ENCODE data around the gene C1orf226.

C1orf226 gene

DNA sequence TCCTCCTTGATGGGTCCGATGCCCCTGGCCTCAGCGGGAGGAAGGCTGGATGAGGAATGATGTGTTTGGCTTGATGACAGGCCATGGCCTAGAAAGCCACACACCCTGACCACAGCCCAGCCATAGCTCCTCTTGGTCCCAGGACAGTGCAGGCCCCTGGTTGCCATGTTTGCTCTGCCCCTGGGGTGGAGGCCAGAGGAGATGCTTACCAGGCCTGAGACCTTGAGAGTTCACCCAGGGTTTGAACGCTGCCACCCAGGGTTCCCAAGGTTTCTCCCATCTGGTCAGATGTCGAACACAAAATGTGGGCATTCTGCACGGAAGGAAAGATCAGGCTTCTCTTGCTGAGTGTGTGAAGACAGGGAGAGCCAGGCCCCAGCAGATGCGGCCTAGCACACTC, 2.6 kb downstream of the C1orf226 start:
- FAIRE-seq (no peak), DNase-seq (ENCODE audit: insufficient read length, low spot score) (no peak)

DNA sequence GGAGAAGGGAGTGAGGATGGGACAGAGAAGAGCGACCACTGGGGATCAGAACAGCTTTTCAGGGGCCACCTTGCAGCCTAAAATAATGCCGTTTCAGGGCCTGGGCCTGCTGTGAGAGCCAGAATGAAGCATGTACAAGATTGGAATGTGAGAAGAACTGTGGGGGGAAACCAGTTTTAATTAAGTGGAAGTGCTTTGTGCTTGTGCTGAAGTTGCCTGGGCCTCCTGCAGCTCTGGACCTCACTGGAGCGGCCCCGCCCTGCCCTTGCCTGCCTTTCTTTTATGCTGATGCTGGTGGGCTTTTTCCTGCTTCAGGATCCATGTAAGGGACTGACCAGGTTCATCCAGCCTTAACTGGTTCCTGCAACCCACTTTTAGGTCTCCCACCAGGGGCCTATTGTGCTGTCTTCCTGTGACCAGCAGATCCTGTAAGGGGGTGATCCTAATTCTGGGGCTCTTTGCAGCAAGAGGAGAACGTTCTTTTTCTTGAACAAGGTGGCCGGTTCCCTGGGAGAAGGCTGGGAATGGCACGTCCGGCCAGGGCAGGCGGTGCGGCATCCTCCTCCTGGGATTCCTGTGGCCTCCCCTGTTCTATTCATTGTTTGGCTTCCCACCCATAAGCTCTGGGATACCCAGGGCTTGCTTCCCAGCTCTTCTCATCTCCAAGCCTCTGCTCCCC, 3.2 kb downstream of the C1orf226 start:
- FAIRE-seq, result no peak

DNA sequence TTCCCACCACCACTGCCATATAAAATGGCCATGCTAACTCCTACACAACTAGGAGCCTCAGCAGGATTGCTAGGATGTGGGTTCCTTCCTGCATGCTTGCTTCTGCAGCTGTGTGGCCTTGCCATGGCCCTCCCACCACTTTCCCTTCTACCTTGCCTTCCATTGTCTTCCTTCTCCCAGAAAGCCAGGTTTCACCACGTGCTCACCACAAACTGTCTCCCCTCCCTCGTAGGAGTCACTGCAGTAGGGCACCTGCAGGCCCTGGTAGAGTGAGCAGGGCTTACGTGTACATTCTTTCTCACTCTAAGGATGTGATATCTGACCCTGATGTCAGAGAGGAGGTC, 3.7 kb downstream of the C1orf226 start:
- DNase-seq (ENCODE audit: insufficient read length, low spot score) (no peak), FAIRE-seq (no peak)

More for the DNA sequence above, 3.2 kb downstream of the C1orf226 start:
- no peak for DNase-seq (ENCODE audit: insufficient read length, low spot score)

DNA sequence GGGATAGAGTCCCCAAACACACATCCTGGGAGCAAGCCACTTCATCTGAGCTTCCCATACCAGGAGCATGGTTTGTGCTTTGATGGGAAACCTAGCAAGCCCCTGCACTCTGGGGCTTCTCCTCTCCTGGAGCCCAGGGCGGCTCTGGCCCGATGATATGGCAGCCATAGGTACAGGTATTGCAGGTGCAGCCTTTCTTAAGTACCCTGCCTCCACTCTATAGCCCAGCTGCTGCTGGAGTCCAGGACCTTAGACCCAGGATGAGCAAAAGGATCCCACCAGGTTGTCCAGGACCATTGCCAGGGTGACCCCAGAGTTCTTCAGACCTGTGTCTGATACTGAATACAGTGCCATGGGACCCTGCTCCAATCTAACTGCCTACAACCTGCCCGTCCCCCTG, 4.2 kb downstream of the C1orf226 start:
- DNase-seq (ENCODE audit: insufficient read length, low spot score), result no peak

DNA sequence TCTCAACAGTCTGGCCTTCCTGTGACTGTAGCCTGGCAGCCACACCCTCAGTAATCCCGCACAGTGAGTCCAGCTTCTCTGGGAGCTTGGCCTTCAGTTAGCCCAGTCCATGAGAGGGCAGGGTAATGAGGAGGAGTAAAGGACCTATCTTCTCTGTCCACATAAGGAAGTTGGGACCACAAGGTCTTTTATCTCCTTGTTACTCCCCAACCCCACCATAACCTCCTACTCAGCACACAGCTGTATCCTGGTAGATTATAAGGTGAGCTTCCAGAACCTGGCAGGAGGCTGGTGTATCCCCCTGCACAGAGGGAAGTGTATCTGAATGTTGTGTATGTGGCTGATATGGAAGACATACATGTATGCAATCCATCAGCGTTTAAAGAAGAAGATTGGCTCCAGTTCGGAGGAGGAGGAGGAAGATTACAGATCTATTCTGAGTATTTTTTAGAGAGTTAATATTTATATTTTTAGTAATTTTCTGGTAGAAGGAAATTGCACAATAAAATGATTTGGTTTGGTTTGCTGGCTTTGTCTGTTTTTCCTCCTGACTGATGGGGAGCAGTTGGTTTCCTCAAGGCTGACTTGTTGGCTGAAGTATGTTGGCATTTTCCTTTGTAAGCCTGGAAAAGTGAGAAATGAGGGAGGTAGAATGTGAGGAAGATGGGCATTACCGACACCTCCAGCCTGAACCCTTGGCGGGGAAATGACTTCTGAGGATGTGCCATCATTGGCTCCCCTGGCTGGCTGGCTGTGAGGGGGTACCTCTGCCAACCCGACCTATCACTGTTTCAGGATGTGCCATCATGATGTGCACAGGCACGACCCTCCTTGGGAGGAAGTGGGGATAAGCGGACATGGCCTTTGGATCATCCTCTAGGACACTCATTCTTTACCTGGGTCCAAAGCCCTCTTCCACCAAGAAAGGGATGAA, 5.0 kb downstream of the C1orf226 start:
- FAIRE-seq, result no peak
- DNase-seq (ENCODE audit: insufficient read length, low spot score), result no peak

More for the DNA sequence above, 4.2 kb downstream of the C1orf226 start:
- no peak for FAIRE-seq

DNA sequence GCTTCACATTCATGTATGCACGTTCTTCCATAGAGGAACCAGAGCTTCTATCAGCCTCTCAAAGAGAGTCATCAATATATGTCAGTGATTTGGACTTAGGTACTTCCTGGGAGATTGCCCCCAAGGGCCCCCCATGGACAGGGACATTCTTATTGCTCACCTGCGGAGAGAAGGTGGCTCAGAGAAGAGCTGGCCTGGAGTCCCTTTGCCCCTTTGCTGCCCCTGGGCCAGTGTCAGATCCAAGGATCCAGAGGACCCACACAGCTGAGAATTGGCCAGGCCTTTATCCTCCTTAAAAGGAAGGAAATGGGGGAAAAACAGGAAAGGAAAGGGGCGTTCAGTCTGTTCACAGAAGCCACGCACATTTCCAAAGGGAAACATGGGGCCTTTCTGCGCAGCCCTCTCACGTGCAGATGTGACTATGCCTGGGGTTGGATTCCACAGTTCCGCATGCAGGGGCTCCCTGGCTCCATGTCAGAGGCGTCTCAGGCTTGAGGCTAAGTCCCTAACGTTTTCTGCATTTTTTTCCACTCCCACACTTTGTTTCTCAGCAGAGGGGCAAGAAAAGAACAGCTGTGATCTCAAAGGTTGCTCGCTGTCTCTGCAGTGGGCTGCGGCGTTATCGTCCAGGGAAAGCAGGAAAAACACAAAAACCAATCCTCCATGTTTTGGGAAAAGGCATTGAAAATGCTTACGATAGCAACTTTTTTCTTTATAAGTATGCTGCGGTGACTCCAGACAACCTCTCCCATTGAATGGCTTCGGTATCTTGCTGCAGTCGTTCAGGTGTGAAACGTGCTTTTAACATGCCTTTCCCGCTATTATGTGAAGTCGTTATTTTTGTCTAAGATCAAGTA, 5.9 kb downstream of the C1orf226 start:
- FAIRE-seq (no peak), DNase-seq (ENCODE audit: insufficient read length, low spot score) (no peak)

DNA sequence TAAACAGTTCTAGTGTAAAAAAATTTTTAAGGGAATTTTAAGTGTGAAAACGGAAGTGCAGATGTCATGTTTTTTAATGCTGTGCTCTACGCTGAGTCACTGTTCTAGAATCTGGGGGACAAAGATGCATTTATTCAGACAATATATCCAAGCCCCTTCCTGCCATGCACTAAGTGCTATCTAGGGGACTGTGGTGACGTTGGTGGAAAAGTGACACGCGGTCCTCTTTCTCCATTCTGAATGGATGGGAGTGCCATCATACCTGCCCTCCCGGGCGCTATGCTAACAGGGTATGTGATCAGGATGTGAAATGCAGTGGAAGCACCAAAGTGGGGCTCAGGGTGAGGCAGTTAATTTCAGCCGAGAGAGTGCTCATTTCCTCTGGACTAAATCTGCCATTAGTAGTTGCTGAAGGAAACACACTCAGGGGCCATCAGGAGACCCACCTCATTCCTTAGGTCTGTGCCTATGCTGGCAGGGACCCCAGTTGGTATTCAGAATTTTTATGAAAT, 6.6 kb downstream of the C1orf226 start:
- FAIRE-seq, result no peak
- DNase-seq (ENCODE audit: insufficient read length, low spot score), result no peak

DNA sequence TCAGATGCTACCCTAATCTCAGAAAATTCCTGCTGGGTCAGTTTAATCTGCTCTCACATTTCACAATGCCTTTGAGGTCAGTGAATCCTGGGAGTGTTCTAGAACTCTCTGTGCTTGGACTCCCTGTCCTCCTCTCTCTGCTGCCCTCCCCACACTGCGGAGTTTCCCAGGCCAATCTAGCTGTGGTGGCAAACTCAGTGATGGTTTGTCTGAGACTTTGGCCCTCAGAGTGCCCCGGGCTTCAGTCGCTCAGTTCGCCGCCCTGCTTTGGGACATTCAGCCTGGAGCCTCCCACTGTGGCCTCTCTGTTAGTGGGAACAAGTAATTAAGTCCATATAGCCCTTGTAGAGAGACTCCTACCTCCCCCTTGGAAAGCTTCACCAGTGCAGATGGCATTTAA, 7.1 kb downstream of the C1orf226 start:
- FAIRE-seq (no peak), DNase-seq (ENCODE audit: insufficient read length, low spot score) (no peak)

DNA sequence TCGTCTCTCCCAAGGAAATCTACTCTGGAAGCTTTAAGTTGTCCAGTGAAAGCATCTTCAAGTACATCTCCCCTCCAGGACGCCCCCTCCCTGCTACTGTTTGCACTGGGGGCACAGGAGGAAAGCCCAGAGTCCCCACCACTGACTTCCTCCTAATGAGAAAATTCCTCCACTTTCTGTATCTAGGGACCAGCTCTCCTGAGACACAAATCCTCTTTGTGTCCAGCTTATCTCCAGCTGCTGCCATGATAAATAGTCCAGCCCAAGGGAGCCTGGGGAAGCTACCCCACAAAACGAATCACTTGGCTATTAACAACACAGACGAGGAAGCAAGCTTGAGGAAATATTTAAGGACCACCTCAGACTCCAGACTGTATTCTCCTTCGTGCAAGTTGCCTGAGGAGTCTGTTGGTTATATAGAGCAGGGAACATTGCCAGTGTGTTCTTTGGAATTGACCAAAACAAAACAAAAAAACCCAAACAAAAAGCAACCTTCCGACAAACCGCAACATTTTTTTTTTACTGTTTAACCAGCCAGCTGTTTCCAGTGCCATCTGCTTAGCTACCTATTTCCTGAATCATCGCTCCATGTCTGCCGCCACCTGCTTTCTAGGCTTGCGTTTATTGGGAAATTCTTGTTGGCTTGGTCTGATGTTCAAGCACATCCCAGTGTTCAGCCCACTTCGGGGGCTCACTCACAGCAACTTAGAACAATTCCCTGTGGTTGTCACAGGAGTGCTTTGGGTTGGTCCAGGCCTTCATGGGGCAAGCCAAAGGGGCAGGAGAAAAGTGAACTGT, 7.7 kb downstream of the C1orf226 start:
- no peak for FAIRE-seq

DNA sequence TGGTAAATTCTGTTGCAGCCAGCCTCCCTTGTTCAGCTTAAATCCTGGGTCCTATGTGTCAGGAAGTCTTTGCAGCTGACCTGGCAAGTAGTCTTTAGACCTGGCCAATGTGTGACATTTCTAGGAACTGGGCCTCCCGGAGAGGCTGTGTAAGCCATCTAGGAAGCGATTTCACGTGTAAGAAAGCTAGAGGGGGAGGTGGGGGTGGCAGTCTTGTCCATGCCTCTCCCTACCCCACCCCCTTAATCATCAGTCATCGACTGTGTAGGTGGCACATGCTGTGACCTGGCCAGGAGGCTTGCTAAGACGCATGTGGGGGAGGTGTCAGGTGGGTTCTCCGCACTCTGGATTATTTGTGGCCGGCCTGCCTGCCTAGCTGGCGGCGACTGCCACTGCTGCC, 8.4 kb downstream of the C1orf226 start:
- FAIRE-seq, result no peak
- DNase-seq (ENCODE audit: insufficient read length, low spot score), result no peak

More for the DNA sequence above, 7.7 kb downstream of the C1orf226 start:
- no peak for DNase-seq (ENCODE audit: insufficient read length, low spot score)

DNA sequence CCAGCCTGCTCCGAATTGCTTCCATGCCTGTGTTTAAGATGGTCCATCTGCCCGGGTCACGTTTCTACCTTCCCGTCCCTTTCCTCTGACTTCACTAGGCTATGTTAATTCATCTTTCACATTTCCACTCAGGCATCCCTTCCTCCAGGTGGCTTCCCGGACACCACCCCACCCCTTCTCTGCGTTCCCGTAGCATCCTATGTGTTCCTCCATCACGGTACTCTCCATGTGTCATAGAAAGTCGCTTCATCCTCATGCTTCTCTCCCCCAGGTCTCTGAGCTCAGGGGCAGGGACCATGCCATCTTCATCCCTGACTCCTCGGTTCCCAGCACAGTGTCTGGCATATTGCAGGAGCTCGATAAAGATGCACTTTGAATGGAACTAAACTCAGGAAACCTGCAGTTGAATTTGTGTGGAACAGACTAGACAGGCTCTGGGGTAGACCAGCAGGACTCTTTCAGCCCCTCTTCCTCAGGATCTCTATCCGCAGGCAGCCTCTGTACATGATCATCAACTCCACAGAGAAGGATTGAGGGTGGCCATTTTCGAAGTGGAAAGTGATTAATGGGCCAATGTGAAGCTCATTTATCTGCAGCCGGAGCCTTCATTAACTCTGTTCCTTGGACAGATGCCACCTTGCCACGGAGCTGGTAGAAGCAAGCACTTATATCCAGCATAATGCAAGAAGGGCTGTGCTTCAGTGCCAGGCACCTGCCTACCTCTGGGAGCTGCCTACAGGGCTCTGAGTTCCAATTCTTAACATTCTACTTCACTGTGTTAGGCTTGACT, 9.1 kb downstream of the C1orf226 start:
- FAIRE-seq (no peak), DNase-seq (ENCODE audit: insufficient read length, low spot score) (no peak)

DNA sequence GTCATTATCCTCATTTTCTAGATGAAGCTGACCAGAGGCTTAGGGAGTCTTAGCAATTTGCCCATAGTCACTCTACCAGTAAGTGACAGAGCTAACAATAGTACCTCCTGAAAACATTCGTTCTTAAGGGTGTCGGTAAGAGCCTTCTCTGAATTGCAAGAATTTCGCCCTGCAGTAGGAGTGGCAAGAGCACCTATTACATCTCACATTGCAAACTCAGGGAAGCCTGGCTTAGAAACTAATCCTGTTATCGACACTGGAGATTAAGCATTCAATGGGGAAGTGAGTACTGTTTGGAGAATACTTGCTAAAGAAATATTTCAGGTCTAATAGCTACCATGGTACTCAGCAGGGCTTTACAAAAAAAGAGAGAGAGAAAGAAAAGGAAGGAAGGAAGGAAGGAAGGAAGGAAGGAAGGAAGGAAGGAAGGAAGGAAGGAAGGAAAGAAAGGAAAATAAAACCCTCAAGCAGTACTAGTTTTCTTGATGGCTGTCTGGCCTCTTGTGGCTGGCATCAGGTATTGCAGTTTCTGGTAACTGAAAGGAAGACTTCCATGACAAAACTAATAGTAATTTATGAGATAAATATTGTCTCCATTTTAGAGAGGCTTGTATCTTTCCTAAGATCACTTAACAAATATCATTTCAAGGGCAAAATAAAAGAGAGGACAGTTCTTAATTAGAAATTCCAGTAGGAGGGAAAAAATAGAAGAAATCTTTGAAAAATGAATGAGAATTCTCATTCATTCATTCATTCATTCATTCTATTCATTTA, 10.4 kb downstream of the C1orf226 start:
- FAIRE-seq, result no peak
- peak; percentile 19 for DNase-seq (ENCODE audit: insufficient read length, low spot score)

DNA sequence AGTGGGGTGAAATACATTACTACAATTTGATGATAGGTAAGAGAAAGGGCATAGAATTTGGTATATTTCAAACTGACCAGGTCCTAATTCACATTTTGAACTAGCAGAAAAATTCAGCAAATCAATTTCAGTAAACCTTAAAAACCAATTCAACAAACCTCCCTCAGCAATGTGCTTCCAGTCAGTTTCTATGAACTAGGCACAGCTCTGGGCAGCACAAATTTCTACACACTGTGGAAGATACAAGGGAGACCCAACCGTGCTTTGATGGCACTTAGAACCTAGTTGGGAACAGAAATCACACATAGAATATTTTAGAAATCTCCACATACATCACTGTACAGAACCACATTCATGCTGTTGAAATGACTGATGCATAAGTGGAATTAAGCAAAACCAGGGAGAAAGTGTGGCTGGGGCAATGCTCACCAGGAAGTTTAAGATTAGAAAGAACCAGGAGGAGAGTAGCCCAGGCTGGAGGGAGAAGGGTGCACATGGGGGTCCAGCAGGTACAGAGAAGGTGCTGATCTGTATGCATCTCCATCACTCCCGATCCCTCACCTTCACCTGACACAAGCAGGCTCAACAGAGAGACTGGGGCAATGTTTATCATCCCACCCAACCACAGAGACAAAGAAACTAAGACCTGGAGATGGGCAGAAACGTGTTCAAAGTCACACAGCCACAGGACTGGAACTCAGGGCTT, 14.8 kb downstream of the C1orf226 start:
- FAIRE-seq, result no peak

DNA sequence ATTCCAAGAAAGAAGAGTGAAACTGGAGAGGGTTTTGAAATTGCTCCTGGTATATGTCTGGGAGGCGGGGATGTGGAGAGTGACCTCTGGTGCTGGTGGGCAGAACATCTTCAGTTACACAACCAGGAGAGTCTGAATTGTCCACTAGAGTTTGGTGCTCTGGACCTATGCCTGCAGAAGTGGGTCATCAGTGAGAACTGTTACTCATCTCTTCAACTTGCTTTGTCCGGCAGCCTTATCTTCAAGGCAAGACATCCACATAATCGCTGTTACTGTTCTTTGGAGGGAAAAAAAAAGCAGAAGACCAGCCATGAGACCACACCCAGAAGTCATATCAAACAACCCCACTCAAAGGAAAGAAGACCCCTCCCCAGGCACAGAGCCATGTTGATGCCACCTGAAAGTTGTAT, 15.5 kb downstream of the C1orf226 start:
- FAIRE-seq (no peak), DNase-seq (ENCODE audit: insufficient read length, low spot score) (no peak)

More for the DNA sequence above, 14.8 kb downstream of the C1orf226 start:
- DNase-seq (ENCODE audit: insufficient read length, low spot score), result no peak

DNA sequence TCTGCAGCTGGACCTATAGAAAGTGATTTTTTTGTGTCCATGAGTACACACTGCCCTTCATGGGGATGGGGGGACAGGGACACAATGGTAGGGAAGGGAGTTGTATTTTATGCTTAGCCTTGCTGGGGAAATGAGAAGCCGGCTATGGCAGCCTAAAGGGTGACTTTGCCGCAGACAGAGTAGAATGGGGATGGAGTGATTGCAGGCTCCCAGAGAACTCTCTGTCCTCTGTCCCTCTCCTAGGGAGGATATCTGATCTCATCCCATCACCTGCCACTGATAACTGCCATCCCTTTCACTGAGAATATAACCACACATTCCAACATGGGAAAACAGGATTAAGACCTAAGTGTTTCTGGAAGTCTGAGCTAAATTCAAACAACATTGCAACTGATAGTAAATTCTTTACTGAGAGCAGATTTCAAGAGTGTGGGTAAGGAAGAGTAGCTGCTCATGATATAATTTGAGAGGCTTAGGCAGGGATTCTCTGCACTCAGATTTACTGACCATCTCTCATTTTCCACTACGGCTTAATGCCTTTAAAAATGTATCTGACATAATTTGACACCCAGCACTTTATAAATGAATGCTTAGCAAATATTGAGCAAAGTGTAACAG, 16.5 kb downstream of the C1orf226 start:
- DNase-seq (ENCODE audit: insufficient read length, low spot score) (no peak), FAIRE-seq (no peak)

DNA sequence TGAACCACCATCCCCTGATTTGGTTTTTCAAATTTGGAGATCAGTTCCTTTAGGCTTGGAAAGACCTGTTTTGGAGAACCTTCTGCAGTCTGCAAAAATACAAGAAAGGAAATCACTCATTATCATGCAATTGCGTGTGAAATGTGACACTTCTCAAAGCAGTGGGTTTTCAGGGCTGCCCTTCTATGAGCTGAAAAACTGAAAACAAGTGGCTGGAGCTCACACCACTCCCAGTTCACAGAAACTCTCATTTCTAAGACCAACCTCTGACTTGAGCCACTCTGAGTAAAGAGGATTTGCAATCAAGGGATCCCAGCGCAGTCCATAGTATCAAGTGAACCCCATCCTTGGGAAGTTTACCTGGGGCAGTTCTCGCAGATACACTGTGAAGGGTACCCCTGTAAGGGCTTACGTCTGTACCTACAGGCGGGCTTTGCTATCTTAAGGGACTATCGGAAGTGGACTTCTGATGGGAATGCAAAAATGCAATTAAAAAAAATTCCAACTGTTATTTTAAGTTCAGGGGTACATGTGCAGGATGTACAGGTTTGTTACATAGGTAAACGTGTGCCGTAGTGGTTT, 17.6 kb downstream of the C1orf226 start:
- FAIRE-seq, result no peak

DNA sequence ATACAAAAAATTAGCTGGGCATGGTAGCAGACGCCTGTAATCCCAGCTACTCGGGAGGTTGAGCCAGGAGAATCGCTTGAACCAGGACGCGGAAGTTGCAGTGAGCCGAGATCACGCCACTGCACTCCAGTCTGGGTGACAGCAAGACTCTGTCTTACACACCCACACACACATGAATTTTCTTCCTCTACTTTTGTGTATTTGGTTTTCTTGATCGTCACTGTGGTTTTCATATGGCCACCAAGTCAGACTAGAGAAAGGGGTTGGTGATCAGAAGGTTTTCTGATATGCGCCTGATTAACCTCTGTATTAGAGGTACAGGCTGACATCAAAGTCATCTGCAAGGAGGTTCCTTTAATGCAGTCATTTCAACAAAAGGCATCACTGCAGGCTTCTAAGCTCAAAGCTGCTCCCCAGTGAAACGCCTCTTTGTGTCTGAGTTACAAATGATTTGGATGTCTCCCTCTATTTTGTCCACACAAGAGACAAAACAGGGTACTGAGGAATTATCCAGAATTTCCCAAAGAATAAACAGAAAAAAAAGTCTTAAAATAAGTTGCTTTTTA, 19.3 kb downstream of the C1orf226 start:
- DNase-seq (ENCODE audit: insufficient read length, low spot score), result no peak
- FAIRE-seq, result no peak

More for the DNA sequence above, 17.6 kb downstream of the C1orf226 start:
- no peak for DNase-seq (ENCODE audit: insufficient read length, low spot score)
